HG02588 (cell line): ENCODE data around the gene CYP2A6.
"Not testable (repeated sequence)": the region's sequence is repeated elsewhere in the genome, so short reads cannot be mapped to it uniquely, and the experiment has no call there.

ENCODE experiments used
- ATAC-seq: cut with Tn5 transposase; IDR thresholded peaks from one replicate; pipeline ENCODE4 v1.9.1; 2021; ENCODE audit warnings: mild to moderate bottlenecking, moderate library complexity; ENCODE audit not compliant: unreplicated experiment

CYP2A6 gene

DNA sequence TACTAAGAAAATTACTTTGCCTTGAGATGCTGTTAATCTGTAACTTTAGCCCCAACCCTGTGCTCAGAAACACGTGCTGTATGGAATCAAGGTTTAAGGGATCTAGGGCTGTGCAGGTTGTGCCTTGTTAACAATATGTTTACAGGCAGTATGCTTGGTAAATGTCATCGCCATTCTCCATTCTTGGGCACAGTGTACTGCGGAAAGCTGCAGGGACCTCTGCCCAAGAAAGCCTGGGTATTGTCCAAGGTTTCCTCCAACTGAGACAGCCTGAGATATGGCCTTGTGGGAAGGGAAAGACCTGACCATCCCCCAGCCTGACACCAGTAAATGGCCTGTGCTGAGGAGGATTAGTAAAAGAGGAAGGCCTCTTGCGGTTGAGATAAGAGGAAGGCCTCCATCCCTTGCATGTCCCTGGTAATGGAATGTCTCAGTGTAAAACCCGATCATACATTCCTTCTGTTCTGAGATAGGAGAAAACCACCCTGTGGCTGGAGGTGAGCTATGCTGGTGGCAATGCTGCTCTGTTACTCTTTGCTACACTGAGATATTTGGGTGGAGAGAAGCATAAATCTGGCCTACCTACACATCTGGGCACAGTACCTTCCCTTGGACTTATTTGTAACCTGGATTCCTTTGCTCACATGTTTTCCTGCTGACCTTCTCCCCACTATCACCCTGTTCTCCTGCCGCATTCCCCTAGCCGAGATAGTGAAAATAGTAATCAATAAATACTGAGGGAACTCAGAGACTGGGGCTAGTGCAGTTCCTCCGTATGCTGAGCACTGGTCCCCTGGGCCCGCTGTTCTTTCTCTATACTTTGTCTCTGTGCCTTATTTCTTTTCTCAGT lies 27.3 kb downstream of the CYP2A6 start:
- ATAC-seq, result not testable (repeated sequence)

DNA sequence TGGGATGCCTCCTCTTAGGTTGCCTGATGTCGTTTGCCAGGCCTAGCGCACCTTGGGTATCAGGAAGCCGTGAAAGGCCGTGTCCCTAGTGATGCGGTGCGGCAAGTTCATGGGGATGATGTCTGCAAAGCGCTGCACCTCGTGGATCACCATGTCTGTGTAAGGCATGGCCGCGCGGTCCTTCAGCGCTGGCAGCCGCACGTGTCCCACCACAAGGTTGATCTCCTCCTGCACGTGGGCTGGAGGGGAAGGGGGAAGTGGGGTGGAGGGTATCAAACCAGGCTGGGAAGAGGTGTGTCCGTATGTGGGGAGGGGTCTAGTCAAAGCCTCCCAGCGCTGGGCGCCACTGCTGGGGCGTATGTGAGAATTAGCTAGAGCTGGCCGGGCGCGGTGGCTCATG lies 28.1 kb downstream of the CYP2A6 start:
- ATAC-seq, result no peak

DNA sequence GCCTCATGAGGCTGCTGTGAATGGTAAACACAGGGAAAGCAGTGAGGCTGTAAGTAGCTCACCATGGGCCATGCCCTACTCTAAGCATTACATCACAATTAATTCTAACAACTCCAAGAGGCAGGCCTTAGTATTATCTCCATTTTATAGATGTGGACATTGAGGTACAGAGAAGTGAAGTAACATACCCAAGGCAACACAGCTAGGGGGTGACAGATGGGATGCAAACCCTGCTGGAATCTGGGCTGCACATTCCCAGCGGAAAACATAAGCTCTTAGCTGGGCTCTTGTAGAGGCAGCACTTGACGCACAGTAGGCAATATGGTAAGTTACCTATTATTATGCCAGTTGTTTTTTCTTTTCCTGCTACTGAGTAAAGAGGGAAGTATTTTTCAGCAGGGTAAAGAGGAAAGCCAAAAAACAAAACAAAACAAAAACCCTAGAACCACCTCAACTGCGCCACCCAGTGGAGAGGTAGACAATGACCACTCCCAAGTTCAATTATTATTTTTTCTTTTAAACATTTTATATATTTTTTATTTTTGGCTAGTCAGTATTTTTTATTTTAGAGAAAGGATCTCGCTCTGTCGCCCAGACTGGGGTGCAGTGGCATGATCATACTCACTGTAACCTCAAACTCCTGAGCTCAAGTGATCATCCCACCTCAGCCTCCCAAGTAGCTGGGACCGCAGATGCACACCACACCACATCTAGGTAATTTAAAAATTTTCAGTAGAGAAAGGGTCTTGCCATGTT lies 30.6 kb downstream of the CYP2A6 start:
- ATAC-seq, result not testable (repeated sequence)

DNA sequence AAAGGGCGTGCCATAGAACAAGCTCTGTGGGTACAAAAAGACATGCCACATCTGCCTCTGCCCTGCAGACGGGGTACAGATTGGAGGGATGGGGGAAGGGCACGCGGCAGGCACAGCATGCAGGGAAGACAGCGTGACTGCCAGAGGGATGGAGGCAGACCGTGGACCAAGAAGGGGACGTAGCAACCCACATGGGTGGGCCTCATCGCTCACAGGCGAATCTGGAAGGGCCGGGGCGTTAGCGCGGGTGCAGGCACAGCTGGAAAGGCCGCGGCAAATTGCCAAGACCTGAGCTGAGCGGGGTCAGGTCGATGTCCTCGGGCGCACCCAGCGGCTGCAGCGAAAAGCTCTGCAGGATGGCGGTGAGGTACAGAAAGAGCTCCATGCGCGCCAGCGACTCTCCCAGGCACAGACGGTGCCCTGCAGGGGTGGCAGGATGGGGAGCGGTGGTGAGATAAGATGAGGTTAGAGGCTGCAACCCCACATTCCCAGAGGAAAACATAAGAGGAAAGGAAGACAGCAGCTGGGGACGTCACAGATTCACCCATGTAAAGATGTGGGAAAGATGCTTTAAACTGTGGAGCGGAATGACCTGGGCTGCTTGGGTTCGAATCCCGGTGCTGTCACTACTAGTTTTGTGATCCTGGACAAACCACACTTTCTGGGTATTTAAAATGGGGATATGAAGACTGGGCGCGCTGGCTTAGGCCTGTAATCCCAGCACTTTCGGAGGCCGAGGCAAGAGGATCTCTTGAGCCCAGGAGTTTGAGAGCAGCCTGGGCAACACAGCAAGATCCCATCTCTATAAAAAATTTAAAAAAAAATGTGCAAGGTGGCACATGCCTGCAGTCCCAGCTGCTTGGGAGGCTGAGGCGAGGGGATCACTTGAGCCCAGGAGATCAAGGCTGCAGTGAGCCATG lies 31.5 kb downstream of the CYP2A6 start:
- not testable (repeated sequence) for ATAC-seq

DNA sequence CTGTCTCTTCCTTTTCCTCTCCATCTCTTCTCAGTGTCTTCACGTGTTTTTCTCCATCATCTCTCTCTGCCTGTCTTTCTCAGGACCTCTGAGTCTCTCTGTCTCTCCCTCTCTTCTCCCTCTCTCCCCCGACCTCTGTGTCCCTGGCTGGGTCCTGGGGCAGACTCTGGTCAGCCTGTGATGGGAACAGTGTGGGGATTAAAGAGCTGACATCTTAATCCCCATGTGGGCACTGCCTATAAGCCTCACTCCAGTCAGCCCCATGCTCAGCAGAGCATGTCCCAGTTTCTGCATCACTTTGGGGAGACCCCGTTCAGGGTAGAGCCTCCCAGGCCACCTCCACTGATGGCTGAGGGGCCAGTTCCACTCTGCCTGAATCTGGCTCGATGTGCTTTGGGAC lies 35.0 kb downstream of the CYP2A6 start:
- ATAC-seq, result no peak

DNA sequence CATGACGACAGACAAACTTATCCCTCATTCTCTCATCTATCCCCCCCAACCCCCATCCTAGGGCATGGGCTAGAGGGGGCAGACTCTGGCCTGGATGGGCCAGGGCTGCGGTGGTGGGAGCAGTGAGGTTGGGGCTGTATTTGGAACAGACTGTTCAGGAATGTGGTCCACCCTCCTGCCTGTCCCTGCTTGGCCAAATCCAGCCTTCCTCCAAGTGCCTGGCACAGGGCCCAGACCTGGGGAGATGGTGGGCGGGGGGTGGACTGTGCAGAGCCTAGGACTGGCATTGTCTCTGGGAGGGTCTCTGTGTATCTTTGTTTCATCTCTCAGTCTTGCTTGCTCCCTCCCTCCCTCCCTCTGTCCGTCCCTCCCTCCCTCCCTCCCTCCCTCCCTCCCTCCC lies 37.1 kb downstream of the CYP2A6 start:
- no peak for ATAC-seq

DNA sequence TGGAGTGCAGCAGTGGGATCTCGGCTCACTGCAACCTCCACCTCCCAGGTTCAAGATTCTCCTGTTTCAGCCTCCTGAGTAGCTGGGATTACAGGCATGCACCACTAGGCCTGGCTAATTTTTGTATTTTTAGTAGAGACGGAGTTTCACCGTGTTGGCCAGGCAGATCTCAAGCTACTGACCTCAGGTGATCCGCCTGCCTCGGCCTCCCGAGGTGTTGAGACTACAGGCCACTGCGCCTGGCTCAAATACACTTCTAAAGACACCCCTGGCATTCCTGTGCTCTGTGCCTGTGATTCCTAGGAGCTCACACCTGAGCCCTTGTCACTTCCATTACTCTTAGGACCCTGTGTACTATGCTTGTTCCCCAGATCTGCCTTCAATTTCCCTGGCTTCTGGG lies 37.7 kb downstream of the CYP2A6 start:
- not testable (repeated sequence) for ATAC-seq

DNA sequence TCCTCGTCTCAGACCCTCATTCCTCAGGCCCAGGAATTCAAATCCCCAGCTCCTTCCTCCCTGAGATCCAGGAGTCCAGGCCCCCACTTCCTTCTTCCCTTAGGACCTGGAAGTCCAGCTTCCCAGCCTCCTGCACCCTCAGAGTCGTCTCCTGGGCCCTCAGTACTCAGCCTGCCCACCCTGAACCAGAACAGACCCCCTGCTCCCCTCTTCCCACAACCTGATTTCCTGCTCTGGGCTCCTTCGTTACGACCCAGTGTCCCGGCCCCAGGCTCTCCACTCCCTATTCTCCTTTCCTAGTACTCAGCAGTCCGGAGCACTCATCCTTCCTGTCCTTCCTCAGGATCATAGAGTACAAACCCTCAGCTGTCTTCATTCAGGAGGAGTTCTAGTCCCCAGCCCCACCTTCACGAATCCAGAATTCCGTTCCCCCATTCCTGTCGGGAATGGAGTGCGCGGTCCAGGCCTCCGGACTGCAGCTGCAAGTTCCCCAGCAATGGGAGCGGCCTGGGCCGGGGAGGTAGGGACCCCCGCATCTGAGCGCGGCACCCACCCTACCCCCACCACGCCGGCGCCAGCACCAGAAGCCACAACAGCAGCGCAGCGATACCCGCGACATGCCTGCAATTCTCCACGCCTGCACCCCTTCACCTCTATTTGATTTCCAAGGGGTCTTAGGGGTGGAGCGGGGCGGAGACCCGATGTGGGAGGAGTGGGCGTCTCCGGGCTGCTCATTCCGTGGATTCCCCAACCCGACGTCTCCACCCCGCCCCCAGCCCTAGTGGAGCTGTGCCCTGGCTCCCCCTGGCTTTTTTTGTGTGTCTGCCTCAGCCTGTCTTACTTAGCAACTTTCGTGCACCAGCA lies 38.5 kb downstream of the CYP2A6 start:
- no peak for ATAC-seq

DNA sequence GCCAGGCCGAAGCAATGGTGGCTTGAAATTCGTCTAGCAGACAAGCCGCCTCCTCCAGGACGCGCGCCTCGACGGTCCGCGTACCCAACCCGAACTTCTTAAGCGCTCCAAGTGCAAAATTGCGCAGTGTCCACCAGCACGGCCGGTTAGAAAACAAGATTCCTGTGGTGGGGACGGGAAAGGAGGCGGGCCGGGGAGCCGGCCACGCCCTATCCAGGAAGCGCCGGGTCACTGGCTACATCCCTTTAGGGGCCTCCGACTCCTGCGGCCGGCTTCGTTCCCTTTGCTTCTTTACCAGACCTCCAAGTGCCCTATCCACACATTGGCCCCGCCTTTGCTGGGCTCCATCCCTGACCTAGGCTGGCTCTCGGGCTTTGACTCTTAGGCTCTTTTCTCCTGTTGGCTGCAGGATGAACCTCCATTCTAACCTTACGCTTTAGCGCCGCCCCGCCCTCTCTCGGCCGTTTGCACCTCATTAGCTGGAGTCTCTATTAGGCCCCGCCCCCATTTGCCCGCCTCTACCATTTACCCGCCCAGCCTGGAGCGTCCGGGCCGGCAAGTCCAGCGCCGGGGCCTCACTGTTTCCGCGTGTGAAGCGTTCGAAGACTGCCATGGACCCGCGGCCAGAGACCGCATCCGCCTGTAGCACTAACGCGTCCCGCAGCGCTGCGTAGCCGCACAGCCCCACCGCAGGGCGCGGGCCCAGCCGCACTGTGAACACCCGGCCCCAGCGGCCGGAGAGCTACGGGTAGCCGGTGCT lies 39.4 kb downstream of the CYP2A6 start:
- not testable (repeated sequence) for ATAC-seq

DNA sequence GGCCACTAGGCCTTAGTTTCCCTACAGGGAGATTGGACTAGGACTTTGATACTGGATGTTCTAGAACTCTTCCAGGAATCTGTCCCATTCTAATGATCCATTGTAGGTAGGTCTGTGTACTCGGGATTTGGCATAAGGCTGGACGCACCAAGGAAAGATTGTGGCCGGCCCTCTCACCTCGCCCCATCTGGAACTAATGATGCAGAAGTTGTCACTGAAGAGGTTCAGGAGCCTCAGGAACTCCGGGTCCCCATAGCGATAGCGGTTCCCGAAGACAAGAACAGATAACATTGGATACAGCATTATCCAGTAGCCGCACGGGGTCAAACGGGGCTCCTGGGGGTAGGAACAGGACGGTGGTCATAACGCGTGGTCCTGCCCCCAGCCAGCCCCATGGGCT lies 40.1 kb downstream of the CYP2A6 start:
- no peak for ATAC-seq

DNA sequence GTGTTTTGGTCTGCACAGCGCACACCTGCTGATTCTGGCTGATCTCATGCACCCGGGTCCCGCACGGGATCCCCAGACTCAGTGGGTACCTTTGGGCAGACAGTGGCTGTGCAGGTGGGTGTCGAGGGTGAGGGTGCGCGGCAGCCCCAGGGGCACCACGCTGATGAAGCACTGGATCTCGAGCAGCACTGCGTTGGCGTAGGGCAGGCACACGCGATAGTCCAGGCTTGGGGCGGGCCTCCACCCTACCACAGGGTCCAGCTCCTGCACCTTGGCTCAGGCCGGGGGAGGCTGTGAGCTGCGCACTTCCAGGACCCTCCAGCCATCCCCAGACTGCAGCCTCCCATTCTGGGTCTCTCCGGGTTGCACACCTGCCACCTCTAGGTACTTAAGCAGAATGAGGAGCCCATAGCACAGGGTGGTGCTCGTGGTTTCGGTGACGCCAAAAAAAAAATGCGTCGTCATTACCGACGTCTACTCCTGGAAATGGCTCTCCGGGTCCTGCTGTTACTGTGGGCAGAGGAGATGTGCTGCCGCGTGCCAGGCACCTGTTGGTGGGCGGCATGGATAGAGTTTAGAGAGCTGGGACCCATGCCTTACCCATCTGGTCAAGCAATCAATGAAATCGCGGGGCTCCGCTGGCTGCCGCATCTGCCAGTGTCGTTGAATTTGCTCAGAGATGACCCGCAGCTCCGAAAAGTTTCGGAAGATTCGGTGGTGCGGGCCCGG lies 40.7 kb downstream of the CYP2A6 start:
- no peak for ATAC-seq

DNA sequence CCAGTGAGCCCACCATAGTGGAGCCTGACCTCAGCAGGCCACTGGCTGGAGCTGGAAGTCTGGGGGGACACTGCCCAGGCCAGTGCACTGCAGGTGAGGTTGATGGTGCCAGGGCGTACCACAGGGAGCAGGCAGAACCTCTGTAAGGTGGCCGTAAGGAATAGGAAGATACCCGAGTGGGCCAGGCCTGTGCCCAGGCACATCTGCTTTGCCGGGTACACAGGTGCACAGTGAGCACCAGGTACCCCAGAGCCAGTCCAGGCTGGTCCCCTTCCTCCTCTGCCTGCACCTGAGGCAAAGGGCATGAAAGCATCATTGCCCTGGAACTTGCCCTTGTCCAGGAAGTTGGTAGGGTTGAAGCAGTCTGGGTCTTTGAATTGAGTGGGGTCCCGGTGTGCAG lies 41.8 kb downstream of the CYP2A6 start:
- no peak for ATAC-seq

DNA sequence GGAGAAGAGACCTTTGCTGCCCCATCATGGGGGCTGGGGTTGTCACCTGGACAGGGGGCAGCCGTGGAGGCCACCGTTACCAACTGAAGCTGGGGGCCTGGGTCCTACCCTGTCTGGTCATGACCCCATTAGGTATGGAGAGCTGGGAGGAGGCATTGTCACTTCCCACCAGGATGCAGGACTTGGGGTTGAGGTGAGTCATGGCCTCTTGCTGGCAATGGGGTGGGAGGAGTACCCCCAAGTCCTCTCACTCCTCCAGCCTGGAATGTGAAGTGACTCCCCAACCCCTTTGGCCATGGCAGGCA lies 42.3 kb downstream of the CYP2A6 start:
- ATAC-seq, result no peak

DNA sequence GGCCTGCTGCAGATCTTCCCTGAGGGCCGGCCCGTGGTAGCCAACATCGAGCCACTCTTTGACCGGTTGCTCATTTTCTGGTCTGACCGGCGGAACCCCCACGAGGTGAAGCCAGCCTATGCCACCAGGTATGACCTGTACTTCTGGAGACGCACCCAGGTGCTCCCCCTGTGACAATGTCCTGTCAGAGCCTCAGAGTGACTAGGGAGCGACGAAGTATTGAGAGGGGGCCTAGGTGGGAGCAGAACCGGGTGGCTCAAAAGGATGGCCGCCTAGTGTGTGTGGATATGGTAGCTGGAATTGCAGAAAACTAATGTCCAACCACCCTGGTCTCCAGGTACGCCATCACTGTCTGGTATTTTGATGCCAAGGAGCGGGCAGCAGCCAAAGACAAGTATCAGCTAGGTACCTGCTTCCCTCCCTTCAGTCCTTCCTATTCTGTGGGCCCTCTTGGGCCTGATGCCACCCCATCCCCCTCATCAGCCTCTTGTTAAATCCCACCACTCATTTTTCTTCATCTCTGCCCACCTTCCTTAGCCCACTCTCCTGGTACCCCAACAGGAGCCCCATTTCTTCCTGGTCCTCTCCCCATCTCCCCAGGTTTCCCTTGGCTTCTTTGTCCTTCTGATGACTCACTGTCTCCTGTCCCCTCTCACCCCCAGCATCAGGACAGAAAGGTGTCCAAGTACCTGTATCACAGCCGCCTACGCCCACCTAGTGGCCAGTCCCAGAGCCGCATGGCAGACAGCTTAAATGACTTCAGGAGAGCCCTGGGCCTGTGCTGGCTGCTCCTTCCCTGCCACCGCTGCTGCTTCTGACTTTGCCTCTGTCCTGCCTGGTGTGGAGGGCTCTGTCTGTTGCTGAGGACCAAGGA lies 42.9 kb downstream of the CYP2A6 start:
- ATAC-seq, result no peak

DNA sequence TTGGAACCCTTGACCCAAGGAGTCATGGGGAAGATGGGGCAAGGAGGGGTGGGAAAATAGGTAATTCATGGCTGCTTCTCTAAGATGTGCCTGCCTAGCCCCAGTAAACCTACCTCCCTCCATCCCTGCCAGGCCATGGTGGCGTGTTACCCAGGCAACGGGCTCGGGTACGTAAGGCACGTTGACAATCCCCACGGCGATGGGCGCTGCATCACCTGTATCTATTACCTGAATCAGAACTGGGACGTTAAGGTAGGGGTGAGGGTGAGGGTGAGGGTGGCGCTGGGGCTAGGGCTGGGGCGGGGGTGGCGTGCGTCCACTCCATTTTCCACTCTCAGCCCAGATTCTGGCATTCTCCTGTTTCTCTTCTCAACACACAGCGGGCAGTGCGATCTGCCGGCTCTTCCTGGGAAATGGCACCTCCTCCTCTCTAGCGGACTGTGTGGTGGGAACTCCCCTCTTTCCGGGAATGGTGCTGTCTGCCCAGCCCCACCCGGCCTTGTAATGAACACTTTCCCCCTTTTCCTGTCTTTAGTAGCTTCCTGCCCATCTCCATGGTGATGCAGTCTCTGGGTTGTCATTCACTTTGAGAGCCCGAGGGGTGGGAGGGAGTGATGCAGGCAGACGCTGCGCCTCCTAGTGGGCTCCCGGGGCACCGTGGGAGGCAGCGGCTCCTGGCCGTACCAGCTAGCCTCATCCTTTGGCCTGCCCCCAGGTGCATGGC lies 43.7 kb downstream of the CYP2A6 start:
- no peak for ATAC-seq

DNA sequence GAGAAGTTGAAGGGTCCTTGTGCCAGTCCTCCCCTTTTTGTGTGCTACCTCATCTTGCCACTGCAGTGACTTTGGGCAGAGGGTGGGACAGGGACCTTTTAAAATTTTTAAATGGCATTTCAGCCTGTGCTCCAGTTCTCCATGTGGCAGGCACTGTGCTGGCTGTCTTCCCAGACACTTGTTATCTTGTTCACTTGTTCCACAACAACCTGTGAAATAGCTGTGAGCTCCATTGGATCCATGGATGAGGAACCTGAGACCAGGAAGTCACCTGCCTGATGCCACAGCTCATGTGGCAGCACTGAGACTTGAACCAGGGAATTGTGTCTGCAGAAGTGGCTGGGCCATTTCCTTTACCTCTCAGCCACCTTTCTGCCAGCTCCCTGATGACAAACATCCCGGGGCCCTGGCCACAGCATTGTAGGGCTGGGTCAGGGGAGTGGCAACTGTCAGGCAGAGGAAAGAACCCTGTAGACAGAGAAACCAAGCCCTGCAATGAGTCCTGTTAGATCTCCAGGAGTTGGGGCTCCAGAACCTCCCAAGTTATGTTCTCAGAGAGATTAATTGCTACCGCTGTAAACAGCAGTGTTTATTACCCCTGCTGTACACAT lies 44.9 kb downstream of the CYP2A6 start:
- ATAC-seq, result no peak

DNA sequence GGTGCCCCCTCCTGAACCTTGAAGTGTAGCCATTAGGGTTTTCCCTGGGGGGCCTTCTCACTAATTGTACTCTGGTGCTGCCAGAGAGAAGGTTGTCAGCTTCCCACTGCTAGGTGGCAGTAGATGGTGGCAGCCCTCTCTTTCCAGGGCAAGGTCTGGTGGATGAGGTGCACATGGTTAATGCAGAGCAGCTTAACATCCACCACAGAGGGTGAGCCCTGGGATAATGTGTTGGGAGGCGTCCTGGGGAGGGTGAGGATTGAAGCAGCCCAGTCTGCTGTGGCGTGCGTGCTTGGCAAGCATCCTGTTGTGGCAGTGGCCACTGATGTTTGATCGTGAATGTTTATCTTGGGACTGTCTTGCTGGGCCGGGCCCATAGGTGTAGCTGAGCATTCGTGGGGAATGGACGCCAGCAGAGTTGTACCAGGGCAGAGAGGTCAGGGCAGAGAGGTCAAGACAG lies 45.4 kb downstream of the CYP2A6 start:
- no peak for ATAC-seq
